Hypothalamus (tissue), 51 donors: Measurements from ENCODE around the gene ZRANB3.
"Not testable (repeated sequence)": the region's sequence is repeated elsewhere in the genome, so short reads cannot be mapped to it uniquely, and the experiment has no call there.

Experiments used
- DNase-seq, 51 donors: peaks; one replicate each; lab custom pipeline; 2025; lab: John Stamatoyannopoulos, UW

ZRANB3 gene

DNA sequence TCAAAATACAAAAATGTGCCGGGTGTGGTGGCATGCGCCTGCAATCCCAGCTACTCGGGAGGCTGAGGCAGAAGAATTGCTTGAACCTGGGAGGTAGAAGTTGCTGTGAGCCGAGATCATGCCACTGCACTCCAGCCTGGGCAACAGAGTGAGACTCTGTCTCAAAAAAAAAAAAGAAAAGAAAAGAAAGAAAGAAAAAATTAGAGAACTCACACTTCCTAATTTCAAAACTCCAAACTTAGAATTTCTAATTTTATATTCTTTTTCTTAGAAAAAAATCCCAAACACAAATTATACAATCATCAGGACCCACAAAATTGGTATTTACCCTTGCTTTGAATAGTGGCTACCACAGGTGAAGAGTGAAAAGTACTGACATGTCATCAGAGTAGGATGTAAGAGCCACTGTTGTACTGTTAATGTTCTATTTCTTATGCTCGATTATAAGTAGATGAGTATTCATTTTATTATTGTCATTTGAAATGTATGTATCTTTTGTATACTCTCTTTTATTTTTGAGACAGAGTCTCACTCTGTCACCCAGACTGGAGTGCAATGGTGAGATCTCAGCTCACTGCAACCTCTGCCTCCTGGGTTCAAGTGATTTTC, 182.8 kb downstream of the ZRANB3 start:
- DNase-seq: not testable (repeated sequence)

DNA sequence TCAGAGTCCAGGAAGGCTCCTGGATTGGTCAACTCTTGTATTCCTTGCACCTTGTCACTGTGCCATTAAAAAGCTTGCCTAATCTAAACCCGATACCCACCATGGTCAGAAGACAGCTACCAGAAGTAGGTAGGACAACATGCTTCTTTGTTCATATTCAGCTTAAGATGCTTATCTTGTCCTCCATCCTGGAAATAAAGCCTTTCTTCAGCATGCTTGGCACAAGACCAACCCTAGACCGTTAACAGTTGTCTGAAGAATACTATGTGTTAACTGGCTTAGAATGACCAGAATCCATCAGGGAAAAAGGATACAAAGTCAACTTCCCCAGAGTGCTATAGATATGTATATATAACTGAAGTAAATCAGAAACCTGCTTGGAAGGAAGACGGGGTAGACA, 193.9 kb downstream of the ZRANB3 start:
- no peak for DNase-seq

DNA sequence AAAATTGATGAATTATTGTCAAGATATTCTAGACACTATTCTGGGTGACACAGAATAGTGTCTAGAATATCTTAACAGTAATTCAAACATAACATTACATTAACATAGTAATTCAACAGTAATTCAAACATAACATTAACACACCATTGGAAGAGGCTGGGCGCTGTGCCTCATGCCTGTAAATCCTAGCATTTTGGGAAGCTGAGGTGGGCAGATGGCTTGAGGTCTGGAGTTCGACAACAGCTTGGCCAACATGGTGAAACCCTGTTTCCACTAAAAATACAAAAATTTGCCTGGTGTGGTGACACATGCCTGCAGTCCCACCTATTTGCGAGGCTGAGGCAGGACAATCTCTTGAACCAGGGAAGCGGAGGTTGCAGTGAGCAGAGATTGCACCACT, 195.8 kb downstream of the ZRANB3 start:
- DNase-seq: no peak

DNA sequence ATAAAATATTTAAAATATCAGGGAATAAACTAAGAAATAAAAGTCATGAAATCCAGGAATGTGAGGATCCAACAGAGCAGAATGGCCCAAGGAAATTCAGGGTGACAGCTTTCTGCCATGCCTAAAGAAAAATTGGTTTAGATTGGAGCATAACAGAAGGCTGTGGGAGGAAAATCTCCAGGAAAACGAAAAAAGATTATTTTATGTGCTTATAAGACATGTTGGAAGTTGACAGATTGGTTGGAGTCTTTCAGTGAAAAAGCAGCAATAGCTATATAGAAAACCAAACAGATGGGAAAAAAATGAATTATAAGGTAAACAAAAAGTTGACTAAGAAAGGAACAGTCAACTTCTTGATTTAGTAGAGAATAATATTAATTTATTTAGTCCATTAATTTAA, 203.9 kb downstream of the ZRANB3 start:
- no peak for DNase-seq

DNA sequence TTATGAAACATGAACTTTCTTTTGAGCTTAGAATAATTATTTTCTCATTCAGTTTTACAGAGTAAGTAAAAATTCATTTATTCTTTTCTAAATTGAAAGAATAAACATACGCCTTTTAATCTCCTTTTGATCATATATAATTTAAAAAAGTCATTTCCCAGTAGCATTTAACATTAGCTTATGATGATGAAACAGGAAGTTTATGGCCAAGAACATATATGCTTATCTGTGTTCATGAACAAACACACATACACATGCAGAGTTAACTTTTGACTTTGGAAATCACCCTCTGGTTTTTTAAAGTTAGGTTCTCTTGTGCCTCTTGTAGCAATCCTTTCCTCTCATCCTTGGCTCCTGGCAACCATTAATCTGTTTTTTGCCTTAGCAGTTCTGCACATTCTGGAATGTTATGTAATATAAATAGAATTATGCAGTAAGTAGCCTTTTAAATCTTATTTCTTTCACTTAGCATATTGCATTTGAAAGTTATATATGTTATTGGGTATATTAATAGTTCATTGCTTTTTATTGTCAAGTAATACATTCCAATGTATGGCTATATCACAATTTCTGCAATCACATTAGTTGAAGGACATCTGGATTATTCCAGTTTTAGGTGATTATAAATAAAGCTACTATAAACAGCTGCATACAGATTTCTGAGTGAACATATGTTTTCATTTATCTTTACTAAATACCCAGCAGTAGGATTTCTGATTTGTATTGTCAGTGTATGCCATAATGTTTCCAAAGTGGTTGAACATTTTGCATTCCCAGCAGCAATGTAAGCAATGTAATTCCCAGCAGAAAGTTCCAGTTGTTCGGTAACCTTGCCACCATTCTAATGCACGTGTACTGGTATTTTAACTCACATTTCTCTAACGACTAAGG, 210.3 kb downstream of the ZRANB3 start:
- DNase-seq: no peak

DNA sequence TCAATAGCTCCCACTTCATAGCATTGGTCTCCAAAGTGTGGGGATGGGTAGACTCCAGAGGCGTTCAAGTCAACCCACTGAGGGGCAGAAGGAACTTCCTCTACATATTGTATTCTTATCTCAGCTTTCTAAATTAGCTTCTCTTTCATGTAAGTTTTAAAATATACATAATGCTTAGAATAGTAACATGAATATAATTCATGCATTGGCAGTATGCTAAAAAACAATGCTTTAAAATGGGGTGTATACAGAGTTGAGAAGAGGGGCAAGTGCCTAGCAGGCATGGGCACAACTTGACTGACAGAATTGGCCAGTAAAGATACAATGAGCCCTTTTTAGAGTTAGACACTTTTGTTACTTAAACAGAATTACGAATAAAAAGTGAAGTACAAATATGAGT, 212.2 kb downstream of the ZRANB3 start:
- DNase-seq: no peak

DNA sequence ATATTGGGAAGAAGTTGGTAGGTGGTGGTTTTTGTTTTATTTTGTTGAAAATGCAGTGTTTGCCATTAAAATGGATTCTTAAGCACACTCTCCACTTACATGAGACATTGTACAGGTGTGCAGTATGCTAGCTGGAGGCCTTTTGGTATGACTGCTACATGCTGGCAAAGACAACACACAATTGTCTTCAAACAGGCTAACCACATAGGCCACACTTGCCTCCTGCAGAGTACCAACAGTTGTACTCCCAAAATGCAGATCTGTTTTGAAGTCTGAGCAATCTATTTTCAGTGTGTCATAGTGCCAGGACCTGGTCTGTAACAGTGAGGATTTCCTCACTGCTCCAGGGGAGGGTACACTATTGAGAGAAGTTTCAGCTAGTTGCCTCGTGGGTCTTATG, 213.6 kb downstream of the ZRANB3 start:
- no peak for DNase-seq

DNA sequence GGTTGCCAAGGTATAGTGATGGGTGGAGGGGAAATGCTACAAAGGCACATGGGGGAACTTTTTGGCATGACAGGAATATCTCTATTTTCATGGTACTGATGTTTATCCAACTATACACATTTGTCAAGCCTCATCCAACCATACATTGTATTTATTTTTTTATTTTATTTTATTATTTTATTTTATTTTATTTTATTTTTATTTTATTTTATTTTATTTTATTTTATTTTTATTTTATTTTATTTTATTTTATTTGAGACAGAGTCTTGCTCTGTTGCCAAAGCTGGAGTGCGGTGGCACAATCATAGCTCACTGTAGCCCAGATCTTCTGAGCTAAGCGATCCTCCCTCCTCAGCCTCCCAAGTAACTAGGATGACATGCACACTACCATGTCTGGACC, 219.1 kb downstream of the ZRANB3 start:
- DNase-seq: no peak

DNA sequence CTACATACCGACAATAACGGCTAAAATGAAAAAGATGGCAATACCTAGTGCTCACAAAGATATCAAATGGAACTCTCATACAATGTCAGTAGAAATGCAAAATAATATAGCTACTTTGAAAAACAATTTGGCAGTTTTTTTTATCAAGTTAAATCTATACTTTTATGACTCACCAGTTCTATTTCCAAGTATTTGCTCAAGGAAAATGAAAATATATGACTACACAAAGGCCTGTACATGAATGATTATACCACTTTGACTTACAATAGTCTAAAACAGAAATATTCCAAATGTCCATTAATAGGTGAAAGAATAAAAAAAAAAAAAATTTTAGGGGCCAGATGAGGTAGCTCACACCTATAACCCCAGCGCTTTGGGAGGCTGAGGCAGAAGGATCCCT, 219.8 kb downstream of the ZRANB3 start:
- DNase-seq: no peak

DNA sequence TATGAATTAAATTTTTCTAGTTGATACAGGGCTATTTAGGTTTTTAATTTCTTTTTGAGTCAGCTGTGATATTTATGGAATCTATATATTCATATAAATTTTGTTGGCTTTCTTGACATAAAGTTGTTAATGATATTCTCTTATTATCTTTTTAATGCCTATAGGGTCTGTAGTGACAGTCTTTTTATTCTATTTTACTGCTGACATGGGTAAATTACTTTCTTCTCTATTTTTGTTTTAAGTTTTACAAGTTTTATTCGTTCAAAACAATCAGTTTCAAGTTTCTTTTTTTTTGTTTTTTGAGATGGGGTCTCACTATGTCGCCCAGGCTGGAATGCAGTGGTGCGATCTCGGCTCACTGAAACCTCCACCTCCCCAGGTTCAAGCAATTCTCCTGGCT, 226.3 kb downstream of the ZRANB3 start:
- no peak for DNase-seq

DNA sequence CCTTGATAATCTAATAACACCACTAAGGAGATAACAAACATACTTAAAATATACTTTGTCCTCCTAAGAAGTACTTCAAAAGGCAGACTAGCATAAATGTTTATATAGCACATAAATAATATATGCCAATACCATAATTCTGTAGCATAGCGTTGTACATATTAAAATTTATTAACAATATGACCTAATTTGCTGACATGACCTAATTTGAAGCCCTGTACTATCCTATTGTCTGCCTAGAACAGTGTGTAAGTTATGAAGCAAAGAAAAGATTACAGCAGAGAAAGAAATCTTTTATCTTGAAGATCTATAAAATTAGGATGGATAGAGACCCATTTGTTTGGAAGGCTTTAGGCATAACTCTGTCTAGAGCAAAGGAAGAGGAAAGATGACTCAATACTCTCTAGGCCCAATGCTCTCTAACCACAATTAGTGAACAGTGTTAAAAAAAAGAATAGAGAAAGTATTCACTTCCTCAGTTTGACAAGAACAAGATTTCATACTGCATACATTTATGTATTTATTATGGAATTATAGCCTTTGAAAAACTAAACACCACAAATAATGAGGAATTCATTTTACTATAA, 231.3 kb downstream of the ZRANB3 start:
- no peak for DNase-seq

DNA sequence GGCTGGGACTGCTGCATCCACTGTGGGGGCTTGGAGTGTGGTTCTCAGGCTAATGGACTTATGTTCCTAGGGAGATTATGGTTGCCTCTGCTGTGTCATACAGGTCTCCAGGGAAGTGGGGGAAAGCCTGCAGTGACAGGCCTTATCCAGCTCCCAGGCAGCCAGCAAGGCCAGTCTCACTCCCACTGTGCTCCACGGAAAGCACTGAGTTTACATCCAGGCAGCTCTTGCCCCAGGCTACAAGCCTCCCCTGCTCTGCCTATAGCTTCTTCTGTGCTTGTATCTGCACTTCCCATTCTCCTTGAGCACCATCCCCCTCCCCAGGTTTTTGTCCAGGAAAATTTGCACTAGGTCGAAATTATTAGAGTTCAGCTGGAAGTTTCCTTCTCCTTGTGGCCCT, 231.9 kb downstream of the ZRANB3 start:
- no peak for DNase-seq

DNA sequence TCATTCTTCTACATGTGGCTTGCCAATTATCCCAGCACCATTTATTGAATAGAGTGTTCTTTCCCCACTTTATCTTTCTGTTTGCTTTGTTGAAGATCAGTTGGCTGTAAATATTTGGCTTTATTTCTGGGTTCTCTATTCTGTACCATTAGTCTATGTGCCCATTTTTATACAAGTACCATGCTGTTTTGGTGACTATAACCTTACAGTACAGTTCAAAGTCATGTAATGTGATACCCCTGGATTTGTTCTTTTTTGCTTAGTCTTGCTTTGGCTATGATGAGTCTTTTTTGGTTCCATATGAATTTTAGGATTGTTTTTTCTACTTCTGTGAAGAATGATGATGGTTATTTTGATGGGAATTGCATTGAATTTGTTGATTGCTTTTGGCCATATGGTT, 243.9 kb downstream of the ZRANB3 start:
- not testable (repeated sequence) for DNase-seq

DNA sequence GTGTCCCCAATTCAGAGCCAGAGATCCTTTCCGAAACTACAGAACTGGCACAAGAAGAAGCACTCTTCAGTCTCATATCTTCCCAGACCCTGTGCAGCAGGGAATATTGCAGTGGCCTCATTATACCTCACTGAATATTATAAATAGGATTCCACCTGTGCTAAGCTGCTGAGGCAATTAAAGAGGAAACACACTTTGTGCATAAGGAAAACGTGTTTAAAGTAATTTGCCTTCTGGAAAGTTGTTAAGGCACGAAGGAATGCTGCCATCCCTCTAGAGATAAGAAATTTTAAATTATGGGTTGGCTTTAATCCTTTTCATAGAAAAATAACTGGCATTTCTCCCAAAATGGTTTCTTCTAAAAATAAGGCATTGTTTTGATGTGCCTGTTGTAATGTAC, 245.6 kb downstream of the ZRANB3 start:
- DNase-seq: no peak

DNA sequence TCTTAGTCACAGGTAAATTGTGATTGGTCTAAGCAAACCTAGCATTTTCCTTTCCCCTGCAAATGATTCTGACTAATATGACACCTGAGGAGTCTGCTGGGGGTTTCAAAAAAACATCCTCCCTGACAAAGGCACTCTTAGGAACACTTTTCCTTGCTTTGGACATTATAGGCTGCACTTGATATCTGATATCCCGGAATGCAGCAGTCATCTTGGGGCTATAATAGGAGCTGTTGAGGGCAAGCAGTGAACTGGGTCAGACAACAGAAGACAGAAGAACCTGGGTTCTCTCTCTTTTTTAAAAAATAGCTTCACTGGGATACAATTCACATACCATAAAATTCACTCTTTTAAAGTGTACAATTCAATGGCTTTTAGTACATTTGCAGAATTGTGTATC, 249.6 kb downstream of the ZRANB3 start:
- no peak for DNase-seq

DNA sequence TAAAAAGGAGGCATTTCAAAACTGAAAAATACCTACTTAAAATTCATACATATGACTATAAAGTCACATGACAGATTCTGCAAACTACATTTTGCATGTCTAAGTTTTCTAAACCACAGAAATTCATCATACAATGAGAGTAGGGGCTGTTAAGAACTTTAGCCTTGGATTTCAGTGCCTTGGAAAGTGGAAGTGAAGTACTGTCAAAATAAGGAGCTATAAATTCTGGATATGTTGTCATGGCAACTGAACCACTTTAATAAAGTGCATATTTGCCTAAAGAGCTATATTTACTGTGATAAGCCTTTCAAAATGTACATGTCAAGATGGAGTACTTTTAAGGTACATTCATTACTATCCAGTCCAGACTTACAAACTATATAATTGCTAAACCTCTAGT, 251.8 kb downstream of the ZRANB3 start:
- DNase-seq: no peak

DNA sequence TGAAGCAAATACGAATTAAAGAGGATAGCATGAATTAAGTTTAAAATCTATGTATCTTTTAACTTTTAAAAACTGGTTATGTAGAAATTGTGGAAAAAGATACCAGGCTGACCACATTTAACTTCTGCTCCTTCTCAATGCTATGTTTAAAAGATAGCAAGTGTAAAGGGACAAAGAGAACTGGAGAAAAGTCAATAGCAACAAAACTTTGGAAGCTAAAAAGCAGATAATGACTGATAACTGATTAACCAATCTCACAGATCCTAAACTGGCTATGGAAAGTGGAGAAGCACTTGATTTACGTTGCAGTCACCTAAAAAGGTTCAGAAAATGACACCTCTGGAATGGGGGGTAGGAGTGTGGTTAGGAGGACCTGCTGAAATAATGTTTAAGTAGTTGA, 254.5 kb downstream of the ZRANB3 start:
- no peak for DNase-seq

DNA sequence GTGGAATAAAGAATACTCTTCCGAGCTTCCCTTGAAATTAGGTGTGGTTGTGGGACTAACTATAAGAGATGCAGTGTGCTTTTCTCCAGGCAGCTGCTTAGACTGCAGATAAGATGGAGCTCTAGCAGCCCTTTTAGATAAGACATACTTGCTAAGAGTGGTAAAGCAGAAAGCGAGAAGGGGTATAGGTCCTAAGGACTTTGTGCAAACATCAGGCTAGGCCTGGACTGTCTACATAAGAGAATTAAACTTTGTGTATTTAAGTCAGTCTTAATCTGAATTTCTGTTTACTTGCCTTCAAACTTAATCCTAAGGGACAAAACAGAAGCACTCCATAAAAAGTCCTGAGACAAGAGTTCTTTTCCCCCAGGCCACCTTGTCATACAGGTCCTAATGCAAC, 260.0 kb downstream of the ZRANB3 start:
- DNase-seq: no peak

DNA sequence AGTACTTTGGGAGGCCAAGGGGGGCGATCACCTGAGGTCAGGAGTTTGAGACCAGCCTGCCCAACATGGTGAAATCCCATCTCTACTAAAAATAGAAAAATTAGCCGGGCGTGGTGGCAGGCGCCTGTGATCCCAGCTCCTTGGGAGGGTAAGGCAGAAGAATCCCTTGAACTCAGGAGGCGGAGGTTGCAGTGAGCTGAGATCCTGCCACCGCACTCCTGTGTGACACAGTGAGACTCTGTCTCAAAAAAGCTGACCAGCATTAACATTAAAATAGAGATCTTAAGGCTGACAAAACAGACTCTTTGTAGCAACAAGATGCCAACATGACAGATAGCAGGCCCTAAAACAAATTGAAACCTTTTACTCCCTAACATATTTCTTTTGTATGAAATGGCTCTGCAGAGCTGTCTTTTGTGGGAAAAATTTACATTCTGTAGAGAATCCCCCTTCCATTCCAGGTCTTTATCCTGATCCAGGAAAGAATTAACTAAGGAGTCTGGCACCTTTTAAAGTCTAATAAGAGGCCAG, 265.0 kb downstream of the ZRANB3 start:
- no peak for DNase-seq

DNA sequence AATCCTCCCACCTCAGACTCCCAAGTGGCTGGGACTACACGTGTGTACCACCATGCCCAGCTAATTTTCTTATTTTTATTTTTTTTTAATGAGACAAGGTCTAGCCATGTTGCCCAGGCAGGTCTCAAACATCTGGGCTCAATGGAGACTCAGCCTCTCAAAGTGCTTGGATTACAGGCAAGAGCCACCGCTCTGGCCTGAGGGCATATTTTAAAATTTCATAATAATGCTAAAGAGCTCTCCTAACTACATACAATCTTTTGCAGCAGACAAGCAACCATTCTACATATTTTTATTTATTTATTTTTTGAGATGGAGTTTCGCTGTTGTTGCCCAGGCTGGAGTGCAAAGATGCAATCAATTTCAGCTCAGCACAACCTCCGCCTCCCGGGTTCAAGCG, 271.9 kb downstream of the ZRANB3 start:
- no peak for DNase-seq

DNA sequence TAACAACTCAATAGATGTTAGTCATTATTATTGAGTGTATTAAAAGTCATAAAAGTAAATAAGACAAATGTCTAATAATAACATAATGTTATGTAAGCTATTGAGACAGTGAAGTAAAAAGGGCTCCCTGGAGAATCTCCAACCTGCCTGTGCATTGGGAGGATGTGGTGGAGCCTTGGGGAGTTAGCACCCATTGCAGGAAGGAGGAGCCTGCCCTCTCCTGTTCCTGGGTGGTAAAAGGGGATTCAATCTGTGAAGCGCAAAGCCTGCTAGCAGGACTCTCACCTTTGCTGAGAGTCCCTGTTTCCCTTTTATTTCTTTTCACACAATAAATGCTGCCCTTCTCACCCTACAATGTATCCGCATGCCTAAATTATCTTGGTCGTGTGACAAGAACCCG, 272.8 kb downstream of the ZRANB3 start:
- DNase-seq: no peak
